ENCODE results near the gene EXOC4.

The EXOC4 gene

DNA sequence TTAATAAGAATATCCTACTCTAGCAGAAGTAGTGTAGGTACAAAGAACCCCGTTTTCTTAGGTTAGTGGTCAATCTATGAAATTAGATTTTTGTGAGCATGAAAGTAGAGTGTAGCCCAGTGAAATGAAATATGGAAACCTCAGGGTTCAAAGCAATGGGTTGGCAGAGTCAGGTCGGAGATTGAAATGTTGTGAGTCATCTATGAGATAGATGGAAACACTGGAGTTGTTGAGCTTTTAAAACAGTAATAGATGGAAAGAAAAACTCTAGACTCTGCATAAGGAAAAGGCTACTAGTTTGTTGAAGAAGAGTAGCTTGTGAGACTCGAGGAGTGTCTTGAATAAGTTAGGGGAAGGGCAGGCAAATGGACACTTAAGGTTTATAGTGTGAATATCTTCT, 251.9 kb downstream of the EXOC4 start:
- no peak for DNase-seq

- DNase-seq: no peak
Measured at GRCh38 chr7:133509822-133510221, 256.9 kb downstream of the EXOC4 start.

DNA sequence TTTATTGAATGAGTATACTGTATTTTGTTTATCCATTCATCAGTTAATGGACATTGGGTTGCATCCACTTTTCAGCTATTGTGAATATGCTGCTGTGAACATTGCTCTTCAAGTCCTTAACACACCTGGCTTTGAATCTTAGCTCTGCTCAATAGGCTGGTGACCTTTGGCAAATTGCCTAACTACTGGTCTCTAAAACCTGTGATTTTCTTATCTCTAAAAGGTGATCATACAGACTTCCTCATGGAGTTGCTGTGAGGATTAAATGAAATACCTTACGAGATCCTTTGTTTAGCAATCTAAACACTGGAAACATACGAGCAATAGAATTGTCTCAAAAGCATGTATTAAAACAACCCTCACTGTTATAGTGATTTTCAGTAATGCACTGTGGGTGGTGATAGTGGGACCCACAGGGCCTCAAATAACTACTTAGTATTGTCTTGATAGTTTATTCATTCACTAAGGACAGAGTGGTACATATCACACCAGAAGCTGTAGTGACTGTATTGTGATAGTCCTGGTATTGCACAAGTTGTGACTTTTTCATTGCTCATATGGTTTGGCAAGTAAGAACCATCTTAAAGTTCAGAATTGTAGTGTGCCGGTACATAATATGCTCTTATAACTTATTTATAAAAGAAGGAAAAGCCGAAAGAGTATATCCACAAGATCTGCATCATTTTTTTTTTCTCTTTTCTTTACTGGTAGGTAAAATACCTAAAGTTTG, 257.6 kb downstream of the EXOC4 start:
- DNase-seq: no peak

DNA sequence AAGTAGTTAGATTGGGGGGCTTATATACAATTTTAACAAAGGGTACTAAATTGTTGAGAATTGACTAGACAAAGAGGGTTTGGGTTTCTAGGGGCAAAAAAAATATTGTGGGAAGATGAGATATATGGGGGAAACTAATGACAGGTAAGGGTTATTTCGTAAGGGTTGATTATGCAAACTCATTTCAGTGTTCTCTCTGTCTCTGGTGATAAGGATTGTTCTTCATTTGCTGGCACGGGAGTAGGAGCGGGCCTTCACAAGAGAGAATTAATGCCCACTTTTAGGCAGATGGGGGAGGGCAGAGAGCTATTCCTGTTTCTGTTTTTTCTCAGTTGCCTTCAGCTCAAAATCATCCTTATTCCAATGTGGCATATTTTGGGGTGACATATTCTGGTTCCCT, 258.4 kb downstream of the EXOC4 start:
- DNase-seq: no peak

GRCh38 chr7:133511708-133512107, 258.8 kb downstream of the EXOC4 start:
- no peak for DNase-seq

DNA sequence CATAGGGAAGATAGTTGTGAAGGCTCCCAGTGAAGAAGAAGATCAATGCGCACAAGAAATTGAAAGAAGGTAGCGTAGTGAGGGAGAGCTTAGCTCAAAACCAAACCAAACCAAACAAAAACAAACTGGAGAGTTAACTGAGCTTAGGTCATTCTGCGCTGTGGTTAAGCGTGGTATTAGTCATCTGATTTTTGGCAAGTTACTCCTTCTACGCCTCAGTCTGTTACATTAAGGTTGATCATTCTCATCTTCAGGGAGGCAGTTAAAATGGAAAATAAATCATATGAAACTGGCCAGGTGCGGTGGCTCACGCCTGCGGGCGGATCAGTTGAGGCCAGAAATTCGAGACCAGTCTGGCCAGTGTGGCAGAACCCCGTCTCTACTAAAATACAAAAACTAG, 259.7 kb downstream of the EXOC4 start:
- DNase-seq: no peak

DNA sequence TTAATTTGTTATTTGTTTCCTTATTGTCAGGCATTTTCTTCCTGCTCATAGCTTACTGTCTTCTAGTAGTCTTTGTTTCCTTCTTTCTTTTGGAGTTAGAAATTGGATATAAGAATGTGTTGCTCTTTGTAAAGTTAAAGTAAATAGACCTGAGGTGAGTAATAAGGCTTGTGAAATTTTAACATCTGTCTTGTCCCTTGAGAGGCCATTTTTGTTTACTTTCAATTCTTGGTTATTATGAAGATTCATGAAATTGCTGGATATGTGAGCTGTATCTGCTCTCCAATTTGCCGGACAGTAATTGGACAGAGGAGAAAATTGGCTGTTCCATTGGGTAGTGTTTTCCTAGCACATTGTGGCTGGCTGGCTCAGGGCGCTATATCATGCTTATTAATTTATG, 260.7 kb downstream of the EXOC4 start:
- no peak for DNase-seq

DNA sequence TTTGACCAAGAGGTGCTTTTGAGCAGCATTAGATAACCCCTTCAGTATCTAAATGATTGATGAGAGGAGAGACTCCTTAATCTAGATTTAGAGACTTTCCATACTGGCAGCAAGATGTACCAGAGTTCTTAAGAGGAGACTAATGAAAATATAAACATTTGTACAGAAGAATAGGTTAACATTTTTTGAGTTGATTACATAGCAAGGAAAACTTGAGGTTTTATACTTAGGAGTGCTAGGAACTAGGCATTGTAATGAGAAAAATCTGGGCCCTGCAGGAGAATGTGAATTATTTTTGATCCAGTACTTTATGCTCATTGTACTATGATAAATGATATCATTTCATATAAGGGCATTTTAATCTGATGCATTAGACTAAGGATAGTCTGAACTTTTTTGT, 261.7 kb downstream of the EXOC4 start:
- DNase-seq: no peak

DNA sequence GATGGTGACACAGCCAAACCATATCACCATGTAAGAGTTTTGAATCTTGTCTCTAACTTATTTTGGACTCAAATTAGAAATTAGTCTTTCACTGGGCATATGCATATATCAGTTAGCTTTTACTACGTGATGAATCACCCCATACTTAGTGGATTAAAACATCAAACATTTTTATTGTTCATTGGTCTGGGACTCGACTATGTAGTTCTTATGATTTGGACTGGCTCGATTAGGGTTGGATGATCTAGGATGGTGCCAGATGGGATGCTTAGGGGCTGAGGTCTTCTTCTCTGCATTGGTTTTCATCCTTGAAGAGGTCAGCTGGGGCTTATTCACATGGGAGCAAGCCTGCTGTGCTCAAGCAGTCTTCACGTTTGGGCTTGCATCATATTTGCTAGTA, 264.9 kb downstream of the EXOC4 start:
- DNase-seq: no peak

GRCh38 chr7:133518718-133519117, 265.8 kb downstream of the EXOC4 start:
- no peak for DNase-seq

- no peak for DNase-seq
Measured at GRCh38 chr7:133520248-133520647, 267.4 kb downstream of the EXOC4 start.

DNA sequence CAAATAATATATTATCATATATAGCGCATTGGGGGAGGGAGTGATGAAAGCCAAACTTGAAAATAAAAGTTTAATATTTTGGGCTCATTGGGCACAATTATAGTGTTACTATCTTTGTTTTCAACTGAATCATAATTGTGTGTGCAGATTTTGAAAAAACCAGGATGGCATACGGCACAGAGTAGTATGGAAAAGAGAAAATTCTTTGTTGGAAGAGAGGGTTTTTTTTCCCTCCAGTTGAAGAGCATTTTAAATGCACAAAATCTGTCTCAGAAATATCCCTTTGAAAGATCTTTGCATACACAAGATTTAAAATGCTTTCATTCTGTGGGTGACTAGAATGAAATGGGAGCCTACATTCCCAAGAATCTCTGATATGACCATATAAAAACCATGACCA, 269.6 kb downstream of the EXOC4 start:
- DNase-seq: no peak

DNA sequence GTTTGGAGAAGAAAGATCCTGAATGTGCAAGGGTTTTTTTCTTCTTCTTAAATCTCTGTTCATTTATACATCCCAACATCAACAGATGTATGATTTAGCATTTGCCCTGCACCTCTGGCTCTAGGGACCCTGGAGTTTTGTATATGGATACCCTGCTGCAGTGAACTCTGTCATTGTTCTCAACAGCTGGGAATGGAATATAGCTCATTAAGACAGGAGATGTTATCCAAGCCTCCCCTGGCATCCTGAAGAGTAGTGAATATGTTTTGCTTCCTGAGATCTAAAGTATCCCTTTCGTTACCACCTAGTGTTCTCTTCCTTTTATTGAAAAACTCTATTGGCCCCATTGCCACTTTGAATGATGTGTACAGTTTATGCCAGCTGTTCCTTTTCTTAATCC, 275.9 kb downstream of the EXOC4 start:
- no peak for DNase-seq

- DNase-seq: peak; percentile 75
Measured at GRCh38 chr7:133529861-133530260, 277.0 kb downstream of the EXOC4 start.

- peak; percentile 39 for DNase-seq
Measured at GRCh38 chr7:133530682-133531081, 277.8 kb downstream of the EXOC4 start.

DNA sequence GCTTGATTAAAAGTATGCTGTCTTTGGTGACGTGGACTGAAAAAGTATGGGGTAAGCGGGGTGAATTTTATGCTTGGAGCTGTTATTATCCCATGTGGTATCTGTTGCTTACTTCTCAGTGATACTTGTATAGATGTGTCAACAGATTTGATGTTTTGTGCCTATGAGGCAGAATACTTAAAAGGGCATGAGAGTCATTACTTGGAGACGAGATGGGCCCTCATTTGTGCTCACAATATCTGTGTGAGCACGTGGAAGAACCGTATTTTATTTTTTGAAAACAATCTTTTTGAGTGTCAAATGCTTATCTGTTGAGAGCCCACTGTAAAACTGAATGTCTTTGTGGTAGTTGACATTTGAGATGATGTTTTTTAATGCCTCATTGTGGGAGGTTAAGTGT, 281.9 kb downstream of the EXOC4 start:
- no peak for DNase-seq

- DNase-seq: no peak
Measured at GRCh38 chr7:133535308-133535707, 282.4 kb downstream of the EXOC4 start.

DNA sequence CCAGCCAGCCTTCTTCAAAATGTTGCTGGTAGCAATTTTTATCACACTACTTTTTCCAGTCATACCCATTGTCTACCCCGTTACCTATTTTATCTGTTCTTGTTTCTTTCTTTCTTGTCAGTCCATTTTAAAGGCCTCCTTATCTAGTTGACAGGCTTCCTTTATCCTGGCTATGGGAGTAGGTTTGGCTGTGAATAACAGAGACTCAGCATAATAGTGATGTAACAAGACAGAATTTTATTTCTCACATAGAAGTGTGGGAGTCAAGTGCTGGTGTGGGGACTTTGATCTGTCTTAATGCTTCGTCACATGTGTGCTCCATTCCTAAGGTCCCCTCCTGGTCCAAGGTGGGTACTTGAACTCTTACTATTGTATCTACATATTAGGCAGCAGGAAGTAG, 283.6 kb downstream of the EXOC4 start:
- no peak for DNase-seq

GRCh38 chr7:133539016-133539415, 286.1 kb downstream of the EXOC4 start:
- no peak for DNase-seq

GRCh38 chr7:133540096-133540860, 287.4 kb downstream of the EXOC4 start:
- no peak for DNase-seq

DNA sequence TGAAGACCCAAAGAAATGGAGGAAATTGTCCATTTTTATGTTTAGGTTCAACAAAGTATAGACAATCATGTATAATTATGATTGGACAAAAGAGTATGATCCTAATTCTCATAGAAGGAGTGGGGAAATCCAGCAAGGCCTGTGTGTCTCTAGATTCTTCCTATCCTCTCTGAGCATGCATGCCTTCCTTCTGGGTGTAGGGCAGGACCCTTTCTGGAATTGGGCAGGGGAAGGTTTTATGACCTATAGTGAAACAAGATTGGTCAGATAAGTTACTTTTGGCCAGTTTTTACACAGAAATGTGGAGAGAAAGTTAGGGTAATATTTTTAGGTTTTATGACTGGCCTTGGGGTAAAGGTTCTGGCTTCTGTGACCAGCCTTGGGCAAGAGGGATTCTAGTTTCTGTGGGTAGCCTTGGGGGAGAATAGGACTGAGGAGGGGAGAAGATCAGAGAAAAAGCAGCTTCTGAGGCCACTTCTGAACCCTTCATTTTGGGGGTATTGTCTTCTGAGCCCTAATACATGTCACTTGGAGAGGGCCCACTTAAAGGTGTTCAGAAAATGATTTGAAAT, 289.4 kb downstream of the EXOC4 start:
- no peak for DNase-seq

DNA sequence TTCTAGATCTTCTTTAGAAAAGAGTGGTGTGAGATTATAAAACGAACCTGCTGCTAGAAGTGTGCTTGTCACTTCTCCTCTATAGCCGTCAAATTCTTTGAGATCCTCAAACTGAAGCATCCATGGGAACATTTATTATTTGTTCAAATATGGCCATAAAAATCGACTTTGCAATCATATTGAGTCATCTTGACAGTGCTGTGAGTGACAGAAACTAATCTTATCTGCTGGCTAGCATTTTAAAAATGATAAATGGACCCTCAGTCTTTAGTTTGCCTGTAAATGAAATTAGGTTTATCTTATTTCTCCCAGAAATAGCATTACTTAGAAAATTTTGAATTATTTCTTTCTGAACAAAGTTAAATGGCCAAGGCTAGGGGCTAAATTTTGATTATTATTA, 290.8 kb downstream of the EXOC4 start:
- no peak for DNase-seq

- no peak for DNase-seq
Measured at GRCh38 chr7:133545618-133546017, 292.7 kb downstream of the EXOC4 start.

DNA sequence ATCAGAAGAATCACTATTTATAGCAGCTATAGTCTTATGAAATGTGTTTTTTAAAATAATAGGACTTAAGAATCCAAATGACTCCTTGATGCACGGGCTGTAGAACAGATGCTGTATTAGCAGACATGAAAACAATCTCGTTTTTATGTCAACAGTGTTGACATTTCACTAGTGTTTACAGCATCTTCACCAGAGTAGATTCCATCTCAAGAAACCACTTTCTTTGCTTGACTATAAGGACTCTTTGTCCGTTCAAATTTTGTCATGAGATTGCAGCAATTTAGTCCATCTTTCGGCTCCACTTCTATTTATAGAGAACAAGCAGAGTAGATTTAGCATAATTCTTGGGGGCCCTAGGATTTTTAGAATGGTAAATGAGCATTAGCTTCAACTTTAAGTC, 295.1 kb downstream of the EXOC4 start:
- DNase-seq: no peak
